ENCODE data around the gene ZMYND8. TPM values are rescaled to one million over a fixed set of nuclear protein-coding genes. Genes with fewer than 3 reads are reported as not detected.

The ZMYND8 gene
- total RNA-seq, 4 donors from 2014 or later: 44.6 to 78.6 (median 65.8) TPM

- peaks cover 0 to 21% (median 12%) of the 10 kb centered on the region in 4 donors for H3K4me1 ChIP-seq
- DNase-seq (ENCODE audit: extremely low spot score): no peak
- no peak for TF ChIP-seq EP300 (IDR thresholded peaks at IDR 0.05)
- no peak for TF ChIP-seq CTCF (IDR thresholded peaks at IDR 0.05)
- TF ChIP-seq POLR2AphosphoS5 (IDR thresholded peaks at IDR 0.05): no peak
- TF ChIP-seq POLR2A (IDR thresholded peaks at IDR 0.05; ENCODE audit: low read depth): no peak
- H3K9me3 ChIP-seq: no peaks in the 10 kb centered on the region
- H3K27me3 ChIP-seq: no peaks in the 10 kb centered on the region
- no peak overlapping the region for H3K4me3 ChIP-seq
- whole genome bisulfite sequencing: 92% methylated on average over 6 of the region's 6 CpGs
- intact Hi-C loops (cut with DNase I): no loop called here
- H3K27ac ChIP-seq (replicated peaks in 1 of 4): no peak overlapping the region
- H3K36me3 ChIP-seq: peaks cover 38 to 95% (median 86%) of the 10 kb centered on the region in 4 donors
These were observed 116.8 kb downstream of the ZMYND8 start for GRCh38 chr20:47239719-47240067.

- Histone ChIP-seq H3K27ac (replicated peaks in 1 of 4) (no peak overlapping the region), H3K36me3 (peaks cover 42 to 95% (median 86%) of the 10 kb centered on the region in 4 donors), H3K27me3 (no peaks in the 10 kb centered on the region), H3K4me3 (no peak overlapping the region), H3K4me1 (peaks cover 0 to 21% (median 12%) of the 10 kb centered on the region in 4 donors), H3K9me3 (no peaks in the 10 kb centered on the region)
- TF ChIP-seq EP300 (IDR thresholded peaks at IDR 0.05): no peak
- no peak for TF ChIP-seq POLR2A (IDR thresholded peaks at IDR 0.05; ENCODE audit: low read depth)
- TF ChIP-seq CTCF (IDR thresholded peaks at IDR 0.05): no peak
- no peak for TF ChIP-seq POLR2AphosphoS5 (IDR thresholded peaks at IDR 0.05)
- no peak for DNase-seq (ENCODE audit: extremely low spot score)
- intact Hi-C loops (cut with DNase I): no loop called here
- 96% methylated on average over 50 of the region's 51 CpGs for WGBS
These were observed 117.5 kb downstream of the ZMYND8 start for GRCh38 chr20:47238780-47239718.

- TF ChIP-seq POLR2AphosphoS5 (IDR thresholded peaks at IDR 0.05): no peak
- no peak for TF ChIP-seq EP300 (IDR thresholded peaks at IDR 0.05)
- no peak for TF ChIP-seq POLR2A (IDR thresholded peaks at IDR 0.05; ENCODE audit: low read depth)
- TF ChIP-seq CTCF (IDR thresholded peaks at IDR 0.05): no peak
- Histone ChIP-seq H3K9me3 (no peaks in the 10 kb centered on the region), H3K4me3 (no peak overlapping the region), H3K27ac (replicated peaks in 1 of 4) (no peak overlapping the region), H3K4me1 (peaks cover 0 to 14% (median 11%) of the 10 kb centered on the region in 4 donors), H3K36me3 (peaks cover 51 to 95% (median 88%) of the 10 kb centered on the region in 4 donors), H3K27me3 (no peaks in the 10 kb centered on the region)
- DNase-seq (ENCODE audit: extremely low spot score): no peak
- 94% methylated on average over 4 of the region's 4 CpGs for WGBS
- intact Hi-C loops (cut with DNase I): no loop called here
These were observed 118.8 kb downstream of the ZMYND8 start for GRCh38 chr20:47237715-47238114.

GRCh38 chr20:47236639-47236900 lies 119.9 kb downstream of the ZMYND8 start:
- Histone ChIP-seq H3K27ac (replicated peaks in 1 of 4) (no peak overlapping the region), H3K36me3 (peaks cover 51 to 90% (median 83%) of the 10 kb centered on the region in 4 donors), H3K4me1 (peaks cover 7 to 12% (median 8%) of the 10 kb centered on the region in 4 donors), H3K27me3 (no peaks in the 10 kb centered on the region), H3K4me3 (no peak overlapping the region), H3K9me3 (no peaks in the 10 kb centered on the region)
- no peak for DNase-seq (ENCODE audit: extremely low spot score)
- intact Hi-C loops (cut with DNase I): no loop called here
- WGBS: 100% methylated on average over 1 of the region's 1 CpG
- TF ChIP-seq EP300 (IDR thresholded peaks at IDR 0.05) (no peak), POLR2AphosphoS5 (IDR thresholded peaks at IDR 0.05) (no peak), CTCF (IDR thresholded peaks at IDR 0.05) (no peak), POLR2A (IDR thresholded peaks at IDR 0.05; ENCODE audit: low read depth) (no peak)
